ENCODE results near the gene SLC22A12. TPM values are rescaled to one million over a fixed set of nuclear protein-coding genes. Genes with fewer than 3 reads are reported as not detected.

The SLC22A12 gene
- total RNA-seq, 1 donor from 2014 or later = not detected

GRCh38 chr11:64566042-64566914 is 24.7 kb upstream of the SLC22A12 start:
- H3K4me3 Mint-ChIP-seq (ENCODE audit: unreplicated experiment) = peak overlapping the region; percentile 68

GRCh38 chr11:64566915-64567891 is 23.8 kb upstream of the SLC22A12 start:
- H3K9me3 Mint-ChIP-seq (ENCODE audit: unreplicated experiment) = no peaks in the 10 kb centered on the region
- H3K36me3 Mint-ChIP-seq (ENCODE audit: unreplicated experiment) = no peaks in the 10 kb centered on the region
- peaks cover 4% of the 10 kb centered on the region for H3K27me3 Mint-ChIP-seq (ENCODE audit: unreplicated experiment)
- peaks cover 9% of the 10 kb centered on the region for H3K4me1 Mint-ChIP-seq (ENCODE audit: low read depth, unreplicated experiment)
- peak overlapping the region; percentile 68 for H3K4me3 Mint-ChIP-seq (ENCODE audit: unreplicated experiment)
- no peak for TF ChIP-seq CTCF (IDR thresholded peaks at IDR 0.05; ENCODE audit: partially characterized antibody, unreplicated experiment)
- DNase-seq = no peak
- H3K27ac Mint-ChIP-seq (ENCODE audit: unreplicated experiment) = peak overlapping the region; percentile 87

More at GRCh38 chr11:64566042-64566914, 24.7 kb upstream of the SLC22A12 start:
- peak overlapping the region; percentile 87 for H3K27ac Mint-ChIP-seq (ENCODE audit: unreplicated experiment)
- peaks cover 4% of the 10 kb centered on the region for H3K4me1 Mint-ChIP-seq (ENCODE audit: low read depth, unreplicated experiment)
- H3K36me3 Mint-ChIP-seq (ENCODE audit: unreplicated experiment) = no peaks in the 10 kb centered on the region
- peaks cover 4% of the 10 kb centered on the region for H3K27me3 Mint-ChIP-seq (ENCODE audit: unreplicated experiment)
- TF ChIP-seq CTCF (IDR thresholded peaks at IDR 0.05; ENCODE audit: partially characterized antibody, unreplicated experiment) = no peak
- H3K9me3 Mint-ChIP-seq (ENCODE audit: unreplicated experiment) = no peaks in the 10 kb centered on the region
- DNase-seq = peak; percentile 59

- peaks cover 5% of the 10 kb centered on the region for H3K27me3 Mint-ChIP-seq (ENCODE audit: unreplicated experiment)
- peaks cover 3% of the 10 kb centered on the region for H3K36me3 Mint-ChIP-seq (ENCODE audit: unreplicated experiment)
Measured at GRCh38 chr11:64568041-64568571, 22.9 kb upstream of the SLC22A12 start.

GRCh38 chr11:64568584-64569140 is 22.4 kb upstream of the SLC22A12 start:
- H3K27me3 Mint-ChIP-seq (ENCODE audit: unreplicated experiment) = peaks cover 5% of the 10 kb centered on the region
- H3K27ac Mint-ChIP-seq (ENCODE audit: unreplicated experiment) = no peak overlapping the region
- TF ChIP-seq CTCF (IDR thresholded peaks at IDR 0.05; ENCODE audit: partially characterized antibody, unreplicated experiment) = no peak
- no peak for DNase-seq
- H3K36me3 Mint-ChIP-seq (ENCODE audit: unreplicated experiment) = peaks cover 3% of the 10 kb centered on the region
- H3K4me1 Mint-ChIP-seq (ENCODE audit: low read depth, unreplicated experiment) = peaks cover 13% of the 10 kb centered on the region
- no peak overlapping the region for H3K4me3 Mint-ChIP-seq (ENCODE audit: unreplicated experiment)
- peaks cover 3% of the 10 kb centered on the region for H3K9me3 Mint-ChIP-seq (ENCODE audit: unreplicated experiment)

More at GRCh38 chr11:64568041-64568571, 22.9 kb upstream of the SLC22A12 start:
- H3K4me1 Mint-ChIP-seq (ENCODE audit: low read depth, unreplicated experiment) = peaks cover 13% of the 10 kb centered on the region
- no peak overlapping the region for H3K27ac Mint-ChIP-seq (ENCODE audit: unreplicated experiment)
- H3K4me3 Mint-ChIP-seq (ENCODE audit: unreplicated experiment) = no peak overlapping the region
- peaks cover 3% of the 10 kb centered on the region for H3K9me3 Mint-ChIP-seq (ENCODE audit: unreplicated experiment)
- TF ChIP-seq CTCF (IDR thresholded peaks at IDR 0.05; ENCODE audit: partially characterized antibody, unreplicated experiment) = no peak
- no peak for DNase-seq
